Astrocyte of the spinal cord (primary cell): ENCODE measurements around the gene USP35.

Experiments used
- DNase-seq: peaks from one replicate; pipeline ENCODE4 v3.0.0; 2011; ENCODE audit warnings: low read depth, low spot score
- H3K4me3 ChIP-seq: 2 replicates; pipeline ENCODE4 v1.5.1; 2011; ENCODE audit warnings: low read depth, mild to moderate bottlenecking, low read length, moderate library complexity
- in situ Hi-C: cut with HindIII; loops from 2 replicates; pipeline ENCODE4 v1.10.0; 2017; ENCODE audit warnings: low sequenced_read_pairs
- TF ChIP-seq, protein P1 (sequence below): IDR thresholded peaks from 2 replicates; pipeline ENCODE4 v1.5.1; 2012; ENCODE audit warnings: low read depth, mild to moderate bottlenecking, low read length, inconsistent platforms

The USP35 gene

GRCh38 chr11:78149646-78150045 lies 39.1 kb upstream of the USP35 start:
- H3K4me3 ChIP-seq = no peak overlapping the region
- in situ Hi-C loops = no loop called here
- DNase-seq = peak; percentile 56
- TF ChIP-seq, protein P1, sequence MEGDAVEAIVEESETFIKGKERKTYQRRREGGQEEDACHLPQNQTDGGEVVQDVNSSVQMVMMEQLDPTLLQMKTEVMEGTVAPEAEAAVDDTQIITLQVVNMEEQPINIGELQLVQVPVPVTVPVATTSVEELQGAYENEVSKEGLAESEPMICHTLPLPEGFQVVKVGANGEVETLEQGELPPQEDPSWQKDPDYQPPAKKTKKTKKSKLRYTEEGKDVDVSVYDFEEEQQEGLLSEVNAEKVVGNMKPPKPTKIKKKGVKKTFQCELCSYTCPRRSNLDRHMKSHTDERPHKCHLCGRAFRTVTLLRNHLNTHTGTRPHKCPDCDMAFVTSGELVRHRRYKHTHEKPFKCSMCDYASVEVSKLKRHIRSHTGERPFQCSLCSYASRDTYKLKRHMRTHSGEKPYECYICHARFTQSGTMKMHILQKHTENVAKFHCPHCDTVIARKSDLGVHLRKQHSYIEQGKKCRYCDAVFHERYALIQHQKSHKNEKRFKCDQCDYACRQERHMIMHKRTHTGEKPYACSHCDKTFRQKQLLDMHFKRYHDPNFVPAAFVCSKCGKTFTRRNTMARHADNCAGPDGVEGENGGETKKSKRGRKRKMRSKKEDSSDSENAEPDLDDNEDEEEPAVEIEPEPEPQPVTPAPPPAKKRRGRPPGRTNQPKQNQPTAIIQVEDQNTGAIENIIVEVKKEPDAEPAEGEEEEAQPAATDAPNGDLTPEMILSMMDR = peak; percentile 48

GRCh38 chr11:78150346-78150745 lies 38.4 kb upstream of the USP35 start:
- DNase-seq = no peak
- no peak overlapping the region for H3K4me3 ChIP-seq
- in situ Hi-C loops = no loop called here
- TF ChIP-seq, protein P1 = no peak

- TF ChIP-seq, protein P1 = no peak
- H3K4me3 ChIP-seq = no peak overlapping the region
- DNase-seq = no peak
- in situ Hi-C loops = no loop called here
These were observed 38.0 kb upstream of the USP35 start for GRCh38 chr11:78150754-78151153.

- no peak for DNase-seq
- no peak overlapping the region for H3K4me3 ChIP-seq
- in situ Hi-C loops = no loop called here
These were observed 36.9 kb upstream of the USP35 start for GRCh38 chr11:78151804-78152203.

GRCh38 chr11:78156127-78156844 lies 32.4 kb upstream of the USP35 start:
- in situ Hi-C loops = no loop called here

More at GRCh38 chr11:78151804-78152203, 36.9 kb upstream of the USP35 start:
- TF ChIP-seq, protein P1 = no peak

DNA sequence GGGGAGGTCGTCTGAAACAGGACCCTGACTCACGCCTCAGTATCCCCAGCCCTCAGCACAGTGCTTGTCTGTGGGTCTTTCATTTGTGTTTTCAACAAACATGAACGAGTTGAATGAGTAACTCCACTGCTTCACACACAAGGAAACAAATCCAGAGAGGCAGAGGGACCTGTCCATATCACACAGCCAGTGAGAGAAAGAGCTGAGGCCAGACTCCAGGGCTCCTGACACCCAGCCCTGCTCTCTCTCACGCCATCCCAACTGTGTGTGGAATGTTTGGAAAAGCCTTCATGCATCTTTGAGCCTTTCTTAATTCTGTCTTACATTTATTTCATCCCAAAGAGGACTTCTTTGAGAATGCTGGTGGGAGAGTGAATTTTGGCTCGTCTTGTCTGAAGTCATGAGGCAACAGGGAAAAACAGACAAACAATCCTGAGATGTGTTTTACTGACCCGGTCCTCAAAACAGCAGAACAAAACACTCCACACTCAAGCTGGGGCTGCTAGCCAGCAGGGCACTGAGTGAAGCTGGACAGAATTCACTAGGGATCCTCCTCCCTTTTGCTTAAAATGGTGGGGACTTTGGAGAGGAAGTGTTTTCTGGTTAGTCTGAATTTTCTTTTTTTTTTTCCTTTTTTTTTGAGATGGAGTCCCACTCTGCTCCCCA lies 29.6 kb upstream of the USP35 start:
- in situ Hi-C loops = no loop called here
- TF ChIP-seq, protein P1 = no peak
- no peak for DNase-seq
- H3K4me3 ChIP-seq = no peak overlapping the region

More at GRCh38 chr11:78156127-78156844, 32.4 kb upstream of the USP35 start:
- no peak overlapping the region for H3K4me3 ChIP-seq
- no peak for DNase-seq
- TF ChIP-seq, protein P1 = no peak
